Stimulated activated CD4-positive, alpha-beta T cell treated with anti-CD3 and anti-CD28 coated beads, Interleukin-12 subunit alpha, Interleukin-12 subunit beta, amount 100 ng/mL, for 4 hours (primary cell): ENCODE data around the gene APOD.

Experiments used
- DNase-seq: peaks from one replicate; pipeline ENCODE4 v3.0.0-alpha.2; 2020

APOD gene

DNA sequence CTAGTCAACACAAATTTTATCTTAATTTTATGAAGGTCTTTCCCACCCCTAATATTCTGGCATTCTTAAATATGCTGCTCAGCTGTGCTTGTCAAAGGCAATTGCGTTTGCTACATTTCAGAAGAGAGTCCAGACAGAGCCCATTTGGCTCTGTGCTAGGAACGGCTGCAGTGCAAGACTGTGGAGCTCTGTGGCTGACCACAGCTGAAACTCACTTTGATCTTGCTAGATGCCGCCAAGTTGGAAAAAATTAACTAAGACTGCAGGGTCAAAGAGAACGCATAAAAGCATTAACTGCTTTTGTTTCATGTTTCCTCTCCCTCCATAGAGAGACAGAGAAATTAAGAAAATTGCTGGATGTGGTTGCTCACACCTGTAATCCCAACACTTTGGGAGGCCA is 33.0 kb downstream of the APOD start:
- no peak for DNase-seq

DNA sequence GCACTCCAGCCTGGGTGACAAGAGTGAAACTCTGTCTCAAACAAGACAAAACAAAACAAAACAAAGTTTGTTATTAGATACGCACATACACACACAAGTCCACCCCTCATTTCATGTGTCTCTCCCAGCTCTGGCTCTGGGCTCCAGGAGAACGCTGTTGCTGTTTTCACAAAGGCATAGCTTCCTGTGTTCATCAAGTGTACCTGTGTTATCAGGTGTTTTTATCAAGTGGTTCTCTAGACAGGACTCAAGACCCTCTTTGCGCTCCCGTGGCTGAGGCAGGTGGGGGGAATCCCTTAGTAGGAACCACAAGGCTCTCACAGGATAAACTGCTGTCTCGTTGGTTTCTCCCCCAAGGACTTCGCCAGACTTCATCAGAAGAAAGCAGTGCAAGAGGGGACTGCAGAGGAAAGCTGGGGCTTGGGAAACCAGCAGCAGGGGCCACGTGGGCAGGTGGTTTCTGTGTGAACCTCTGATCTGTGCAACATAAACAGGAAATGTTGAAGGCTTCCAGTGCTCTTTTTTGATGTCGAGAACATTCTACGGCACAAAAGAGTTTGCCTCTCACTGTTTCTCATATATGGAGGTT is 33.7 kb downstream of the APOD start:
- DNase-seq, result peak; percentile 52

DNA sequence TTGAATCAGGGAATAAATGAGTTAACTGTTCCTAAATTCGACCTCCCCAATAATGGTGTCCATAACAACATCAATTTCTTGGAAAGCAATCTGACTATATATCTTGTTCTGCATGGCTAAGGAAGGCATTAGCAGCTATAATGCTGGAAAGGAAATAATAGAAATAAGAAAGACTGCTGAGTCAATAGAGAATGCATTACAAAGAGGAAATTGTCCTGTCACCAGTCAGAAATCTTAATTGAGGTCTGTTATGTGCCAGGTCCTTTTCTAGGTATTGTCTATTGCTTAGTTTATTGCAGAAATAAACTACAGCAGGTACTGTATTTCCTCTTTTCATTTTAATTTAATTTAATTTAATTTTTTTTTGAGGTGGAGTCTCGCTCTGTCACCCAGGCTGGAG is 34.8 kb downstream of the APOD start:
- DNase-seq, result no peak

DNA sequence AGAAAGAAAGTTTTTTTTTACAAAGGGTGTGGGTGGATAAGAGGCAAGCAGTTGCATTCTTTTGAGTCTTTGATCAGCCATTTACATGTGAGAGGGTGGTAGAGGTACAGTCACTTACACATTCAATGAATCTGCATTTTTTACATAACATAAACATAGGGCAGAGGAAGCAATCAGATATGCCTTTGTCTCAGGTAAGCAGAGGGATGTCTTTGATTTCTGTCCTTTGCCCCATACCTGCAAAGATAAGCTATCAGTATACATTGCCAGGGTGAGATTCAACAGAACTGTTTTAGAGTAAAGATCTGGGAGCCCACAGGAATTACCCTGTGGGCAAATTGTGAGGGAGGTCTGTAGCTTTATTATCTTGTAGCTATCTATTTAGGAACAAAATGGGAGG is 35.2 kb downstream of the APOD start:
- DNase-seq, result no peak

DNA sequence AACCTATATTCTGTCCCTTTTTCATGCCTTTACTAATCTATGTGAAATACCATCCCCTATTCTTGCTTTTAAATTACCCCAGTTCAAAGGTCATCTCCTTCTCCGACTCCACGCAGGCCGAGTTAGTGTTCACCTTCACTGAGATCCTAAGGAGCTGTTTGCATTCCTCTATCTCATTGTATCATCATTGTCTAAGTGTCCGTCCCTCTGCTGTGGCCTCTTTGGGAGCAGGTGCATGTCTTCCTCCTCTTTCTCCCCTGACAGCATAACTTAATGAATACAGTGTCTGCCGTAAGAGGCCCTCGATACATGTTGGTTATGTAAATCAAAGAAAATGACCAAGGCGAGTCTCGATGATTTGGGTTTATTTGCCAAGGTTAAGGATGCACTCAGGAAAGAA is 35.7 kb downstream of the APOD start:
- no peak for DNase-seq

DNA sequence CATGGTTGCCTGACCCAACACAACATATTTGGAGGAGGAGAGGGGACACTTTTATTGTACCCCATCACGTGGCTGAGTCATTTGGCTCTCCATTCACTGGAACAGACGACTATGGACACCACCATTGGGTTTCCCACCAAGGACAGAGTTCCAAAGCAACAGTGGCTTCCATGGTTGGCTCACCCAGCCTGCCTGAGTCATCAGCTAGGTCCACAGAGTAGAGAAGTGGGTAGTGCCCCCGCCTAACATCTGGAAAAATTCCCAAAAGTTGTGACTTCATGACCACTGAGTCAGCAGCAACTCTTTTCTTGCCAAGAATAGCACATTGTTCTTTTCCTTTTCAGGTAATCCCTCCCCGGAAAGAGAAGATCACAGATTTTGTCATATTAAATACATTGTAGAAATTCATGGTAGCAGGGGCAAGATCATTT is 37.6 kb downstream of the APOD start:
- DNase-seq, result no peak

DNA sequence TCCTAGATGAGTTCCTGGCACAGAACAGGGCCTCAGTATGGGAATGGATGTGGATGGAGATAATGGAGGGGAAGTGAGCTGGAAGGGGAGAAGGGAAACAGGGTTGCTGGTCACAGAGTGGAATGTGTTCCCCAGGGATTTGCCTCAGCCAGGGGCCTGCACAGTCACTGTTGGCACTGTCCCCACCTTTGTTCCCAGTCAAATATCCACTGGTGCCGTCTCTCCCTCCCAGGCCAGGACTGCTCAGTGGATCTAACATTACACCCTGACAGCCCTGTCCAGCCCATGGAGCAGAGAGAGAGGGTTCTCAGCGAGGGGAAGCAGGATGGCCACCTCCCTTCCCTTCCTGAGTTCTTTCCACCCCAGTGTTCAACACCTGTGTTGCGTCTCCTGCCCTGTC is 39.1 kb downstream of the APOD start:
- no peak for DNase-seq

DNA sequence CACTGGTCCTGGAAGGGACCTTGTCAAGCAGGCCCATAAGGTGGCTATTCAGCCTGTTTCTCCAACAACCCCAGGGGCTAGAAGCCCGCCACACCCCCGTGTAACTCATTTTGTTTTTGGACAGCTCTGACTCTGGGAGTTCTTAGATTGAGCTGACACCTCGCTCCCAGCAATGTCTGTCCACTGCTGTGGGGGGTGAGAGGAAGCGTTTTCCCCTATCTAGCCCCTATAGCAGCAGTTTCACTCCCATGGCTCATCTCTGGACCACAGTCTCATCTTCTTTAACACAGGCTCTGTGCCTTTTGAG is 39.6 kb downstream of the APOD start:
- DNase-seq, result no peak

DNA sequence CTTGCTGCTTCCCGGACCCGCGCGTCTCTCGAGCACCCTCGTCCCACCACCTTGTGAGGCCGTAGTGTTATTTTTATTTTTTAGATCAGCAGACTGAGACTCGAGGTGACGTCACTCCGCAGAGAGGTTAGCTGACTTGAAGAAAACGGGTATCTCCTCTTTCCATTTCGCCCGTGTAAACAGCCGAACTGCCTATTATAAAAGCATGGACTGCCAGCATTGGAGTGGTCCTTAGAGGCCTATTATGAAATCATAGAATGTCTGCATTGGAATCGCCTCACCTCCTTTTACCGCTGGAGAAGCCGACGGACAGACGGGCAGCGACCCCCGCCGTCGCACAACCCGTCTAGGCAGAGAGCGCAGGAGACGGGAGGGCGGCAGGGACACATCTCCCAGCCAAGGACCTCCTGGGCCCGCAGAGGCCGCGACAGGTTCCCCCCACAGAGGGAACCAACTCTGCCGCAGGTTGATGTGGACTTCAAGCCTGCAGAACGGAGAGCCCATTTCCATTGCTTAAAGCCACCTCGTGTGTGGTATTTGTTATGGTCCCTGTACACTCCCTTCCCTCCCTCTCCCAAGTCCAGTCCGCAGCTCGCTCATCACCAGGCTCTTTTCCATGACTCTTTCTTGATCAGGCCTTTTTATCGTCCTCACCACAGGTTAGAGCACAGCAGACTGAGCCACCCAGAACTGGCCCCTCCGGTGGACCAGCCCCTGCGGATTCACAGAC is 40.1 kb downstream of the APOD start:
- no peak for DNase-seq

DNA sequence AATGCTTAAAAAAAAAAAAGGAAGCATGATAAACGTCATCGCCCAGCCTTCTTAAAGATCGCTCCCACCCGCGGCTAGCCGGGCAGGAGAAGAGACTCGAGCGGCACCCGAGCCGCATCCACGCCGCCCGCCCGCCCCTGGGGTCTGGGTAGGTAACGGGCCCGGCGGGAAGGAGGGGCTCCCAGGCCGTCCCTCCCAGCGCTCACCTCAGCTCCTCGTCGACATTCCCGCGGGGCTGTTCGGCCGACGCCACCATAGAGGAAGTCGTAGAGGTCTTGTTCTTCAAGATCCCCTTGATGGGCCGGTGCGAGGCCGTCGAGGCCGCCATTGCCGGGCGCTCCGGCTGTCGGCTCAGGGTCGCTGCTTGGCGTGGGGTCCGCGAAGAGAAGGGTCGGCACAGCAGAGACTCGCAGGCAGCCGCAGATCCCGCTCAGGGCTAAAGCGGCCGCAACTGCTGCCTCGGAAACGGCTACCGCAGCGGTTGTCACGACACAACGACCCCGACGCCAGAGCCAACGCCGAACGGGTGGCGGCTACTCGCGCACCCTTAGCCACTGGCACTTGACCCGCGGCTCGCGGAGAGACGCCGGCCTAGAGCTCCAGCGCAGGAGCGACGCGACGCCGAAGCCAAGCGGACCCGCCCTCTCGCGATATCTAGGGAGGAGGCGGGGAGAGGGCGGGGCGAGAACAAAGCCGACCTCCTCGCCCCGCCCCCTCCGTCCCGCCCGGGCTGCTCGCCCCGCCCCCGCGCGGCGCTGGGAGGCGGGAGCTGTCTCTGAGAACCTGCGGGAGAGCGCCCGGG is 40.8 kb downstream of the APOD start, which contains the start of gene PPP1R2:
Gene PPP1R2 (minus strand): TSS at position 628 of the 802 bp plus-strand sequence. CDS start 300 bp downstream, at position 328.
- peak; percentile 94 for DNase-seq

DNA sequence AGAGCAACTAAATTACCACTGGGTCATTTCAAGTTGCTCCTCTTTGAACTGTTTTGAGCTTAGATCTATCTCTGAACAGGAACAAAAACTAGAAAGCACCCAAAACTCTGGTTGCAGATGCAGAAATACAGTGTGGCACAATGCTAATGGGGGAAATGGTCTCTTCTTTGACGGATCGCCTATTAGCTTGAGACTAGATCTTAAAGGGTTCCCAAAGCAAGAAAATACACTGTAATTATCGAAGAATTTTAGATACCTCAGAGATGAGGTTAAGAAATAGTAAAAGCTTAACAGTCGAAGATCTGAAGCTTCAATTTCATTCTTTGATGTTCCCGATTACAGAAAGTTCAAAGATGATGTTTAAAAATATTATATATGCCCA is 41.4 kb downstream of the APOD start:
- no peak for DNase-seq

DNA sequence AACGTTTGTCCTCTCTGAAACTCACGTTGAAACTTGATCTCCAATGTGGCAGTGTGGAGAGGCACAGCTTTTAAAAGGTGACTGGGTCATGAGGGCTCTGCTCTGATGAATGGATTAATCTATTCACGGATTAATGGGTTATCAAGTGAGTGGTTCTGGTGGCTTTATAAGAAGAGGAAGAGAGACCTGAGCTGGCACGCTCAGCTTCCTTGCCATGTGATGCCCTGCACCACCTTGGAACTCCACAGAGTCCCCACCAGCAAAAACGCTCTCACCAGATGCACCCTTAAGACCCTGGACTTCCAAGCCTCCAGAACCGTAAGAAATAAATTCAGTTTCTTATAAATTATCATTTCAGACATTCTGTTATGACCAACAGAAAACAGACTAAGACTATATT is 43.2 kb downstream of the APOD start:
- no peak for DNase-seq

DNA sequence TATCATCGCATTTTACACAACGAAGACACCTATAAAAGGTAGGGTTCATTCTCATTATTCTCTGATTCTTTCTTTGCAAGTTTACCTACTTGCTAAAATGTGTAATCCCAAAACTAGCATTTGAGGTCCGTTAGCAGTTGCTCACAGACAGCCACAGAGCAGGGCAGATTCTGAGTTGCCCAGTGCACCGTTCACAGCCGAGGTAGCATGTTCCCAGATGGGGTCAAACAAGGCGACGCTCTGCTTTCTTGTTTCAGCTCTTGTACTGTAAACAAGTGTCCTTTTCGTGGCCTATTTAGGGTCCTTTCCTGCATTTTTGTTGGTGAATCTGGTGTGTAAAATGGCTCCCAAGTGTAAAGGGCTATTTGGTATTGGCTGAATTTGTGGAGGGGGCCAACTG is 43.7 kb downstream of the APOD start:
- no peak for DNase-seq

DNA sequence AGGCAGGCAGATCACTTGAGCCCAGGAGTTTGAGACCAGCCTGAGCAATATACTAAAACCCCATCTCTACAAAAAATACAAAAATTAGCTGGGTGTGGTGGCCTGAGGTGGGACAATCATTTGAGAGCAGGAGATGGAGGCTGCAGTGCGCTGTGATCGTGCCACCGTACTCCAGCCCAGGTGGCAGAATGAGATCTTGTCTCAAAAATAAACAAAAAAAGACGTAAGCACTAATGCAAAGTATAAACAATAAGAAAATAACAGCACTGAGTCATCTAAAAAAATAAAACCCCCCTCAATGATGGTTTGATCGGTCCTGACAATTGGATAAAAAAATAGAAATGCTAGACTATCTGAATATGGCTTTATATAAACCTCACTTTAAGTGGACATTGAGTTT is 44.3 kb downstream of the APOD start:
- DNase-seq, result no peak

DNA sequence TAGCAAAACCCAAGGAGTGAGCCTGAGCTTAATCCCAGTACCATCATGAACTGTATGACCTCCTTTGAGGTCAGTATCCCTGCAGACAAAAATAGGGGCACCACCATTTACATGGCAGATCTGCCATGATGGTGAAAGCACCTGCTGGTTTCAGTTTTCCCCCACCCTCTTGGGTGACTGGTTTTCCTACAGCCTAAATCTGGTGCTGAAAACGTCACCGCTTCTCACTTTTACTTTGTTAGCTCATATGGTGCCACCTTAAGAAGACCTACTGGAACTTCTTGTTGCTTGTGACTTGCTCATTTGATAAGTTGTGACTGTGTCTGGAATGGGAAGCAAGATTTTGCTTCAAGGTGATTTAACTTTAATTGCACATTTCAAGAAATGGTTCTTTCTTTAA is 45.7 kb downstream of the APOD start:
- DNase-seq, result no peak

DNA sequence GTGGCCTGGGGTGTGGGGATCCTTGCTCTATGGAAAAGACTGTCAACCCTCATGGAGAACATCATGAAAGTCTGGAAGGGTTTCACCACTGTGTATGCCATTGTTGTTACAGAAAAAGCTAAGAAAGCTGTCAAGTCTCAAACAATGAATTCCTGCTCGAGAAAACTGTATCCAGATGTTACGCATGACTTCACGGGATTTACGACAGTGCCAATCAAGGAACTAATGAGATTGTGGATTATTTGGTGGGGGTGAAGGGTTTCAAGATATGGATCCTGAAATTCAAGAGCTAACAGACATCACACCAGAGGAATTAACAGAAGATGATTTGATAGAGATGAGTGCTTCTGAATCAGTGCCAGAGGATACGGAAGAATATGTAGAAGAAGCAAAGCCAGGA is 48.4 kb downstream of the APOD start:
- DNase-seq, result no peak

DNA sequence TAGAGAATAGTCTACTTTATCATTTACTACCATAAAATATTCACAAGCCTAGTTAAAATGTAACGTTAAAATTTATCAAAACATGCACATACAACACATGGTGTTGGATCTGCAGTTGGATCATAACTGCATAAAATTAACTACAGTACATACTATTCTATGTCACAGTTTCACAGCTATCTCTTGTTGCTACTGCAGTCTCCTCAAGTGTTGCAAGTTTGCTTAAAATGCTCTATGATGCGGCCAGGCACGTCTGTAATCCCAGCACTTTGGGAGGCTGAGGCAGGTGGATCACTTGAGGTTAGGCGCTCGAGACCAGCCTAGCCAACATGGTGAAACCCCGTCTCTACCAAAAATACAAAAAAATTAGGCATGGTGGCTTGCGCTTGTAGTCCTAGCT is 50.9 kb downstream of the APOD start:
- no peak for DNase-seq

DNA sequence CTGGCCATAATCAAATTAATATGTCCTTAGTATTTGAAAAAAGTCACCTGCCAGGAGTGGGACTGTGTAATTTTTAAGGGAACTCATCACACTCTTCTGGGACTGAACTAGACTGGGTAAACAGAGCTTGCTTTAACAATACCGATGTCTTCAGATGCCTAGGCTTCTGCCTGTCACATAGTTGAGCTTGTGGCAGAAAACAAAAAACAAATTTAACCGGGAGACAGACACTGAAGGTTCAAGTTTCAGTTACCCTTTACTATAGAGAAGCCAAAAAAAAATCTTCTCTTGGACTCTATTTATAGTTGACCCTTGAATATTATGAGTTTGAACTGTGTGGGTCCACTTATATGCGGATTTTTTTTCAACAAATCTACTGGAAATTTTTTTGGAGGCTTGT is 51.4 kb downstream of the APOD start:
- no peak for DNase-seq

DNA sequence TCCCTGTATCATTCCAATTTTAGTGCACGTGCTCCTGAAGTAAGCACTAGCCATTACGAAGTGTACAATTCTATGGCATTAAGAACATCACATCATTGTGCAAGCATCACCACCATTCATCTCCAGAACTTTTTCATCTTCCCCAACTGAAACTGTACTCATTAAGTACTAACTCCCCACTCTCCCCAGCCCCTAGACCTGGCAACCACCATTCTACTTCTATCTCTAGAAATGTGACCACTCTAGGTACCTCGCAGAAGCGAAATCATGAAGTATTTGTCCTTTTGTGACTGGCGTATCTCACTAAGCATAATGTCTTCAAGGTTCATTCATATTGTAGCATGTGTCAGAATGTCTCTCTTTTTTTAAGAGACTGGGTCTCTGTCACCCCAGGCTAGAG is 52.1 kb downstream of the APOD start:
- DNase-seq, result no peak

DNA sequence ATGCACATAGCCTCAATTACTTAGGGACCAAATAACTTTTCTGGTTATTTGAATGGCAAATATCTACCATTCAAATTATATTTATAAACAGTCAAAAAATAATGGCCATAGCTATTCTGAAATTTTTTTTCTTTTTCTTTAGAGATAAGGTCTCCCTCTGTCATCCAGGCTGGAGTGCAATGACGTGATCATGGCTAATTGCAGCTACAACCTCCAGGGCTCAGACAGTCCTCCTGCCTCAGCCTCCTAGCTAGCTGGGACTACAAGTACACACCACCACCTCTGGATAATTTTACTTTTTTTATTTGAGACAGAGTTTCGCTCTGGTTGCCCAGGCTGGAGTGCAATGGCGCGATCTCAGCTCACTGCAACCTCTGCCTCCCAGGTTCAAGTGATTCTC is 57.2 kb downstream of the APOD start:
- DNase-seq, result no peak

DNA sequence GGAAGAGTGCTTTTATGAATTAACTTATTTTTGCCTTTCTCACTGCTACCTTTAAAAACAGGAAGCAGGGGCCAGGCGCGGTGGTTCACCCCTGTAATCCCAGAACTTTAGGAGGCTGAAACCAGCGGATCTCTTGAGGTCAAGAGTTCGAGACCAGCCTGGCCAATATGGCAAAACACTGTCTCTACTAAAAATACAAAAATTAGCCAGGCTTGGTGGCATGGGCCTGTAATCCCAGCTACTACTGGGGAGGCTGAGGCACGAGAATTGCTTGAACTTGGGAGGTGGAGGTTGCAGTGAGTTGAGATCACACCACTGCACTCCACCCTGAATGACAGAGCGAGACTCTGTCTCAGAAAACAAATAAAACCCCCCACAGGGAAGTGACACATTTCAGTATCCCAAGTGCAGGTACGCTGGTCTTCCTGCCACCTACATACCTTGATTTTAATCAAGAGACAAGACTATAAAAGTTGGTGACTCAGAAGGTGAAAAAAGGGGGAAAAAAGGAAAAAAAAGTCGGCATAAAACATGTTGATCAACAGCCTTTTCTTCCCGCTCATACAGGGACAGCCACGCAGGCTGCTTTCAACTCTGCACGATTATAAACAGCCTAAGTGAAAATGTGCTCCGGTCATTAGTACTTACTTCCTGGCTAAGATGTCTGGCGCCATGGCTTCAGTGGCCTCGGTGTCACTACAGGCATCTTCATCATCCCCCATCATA is 59.4 kb downstream of the APOD start:
- DNase-seq, result no peak

DNA sequence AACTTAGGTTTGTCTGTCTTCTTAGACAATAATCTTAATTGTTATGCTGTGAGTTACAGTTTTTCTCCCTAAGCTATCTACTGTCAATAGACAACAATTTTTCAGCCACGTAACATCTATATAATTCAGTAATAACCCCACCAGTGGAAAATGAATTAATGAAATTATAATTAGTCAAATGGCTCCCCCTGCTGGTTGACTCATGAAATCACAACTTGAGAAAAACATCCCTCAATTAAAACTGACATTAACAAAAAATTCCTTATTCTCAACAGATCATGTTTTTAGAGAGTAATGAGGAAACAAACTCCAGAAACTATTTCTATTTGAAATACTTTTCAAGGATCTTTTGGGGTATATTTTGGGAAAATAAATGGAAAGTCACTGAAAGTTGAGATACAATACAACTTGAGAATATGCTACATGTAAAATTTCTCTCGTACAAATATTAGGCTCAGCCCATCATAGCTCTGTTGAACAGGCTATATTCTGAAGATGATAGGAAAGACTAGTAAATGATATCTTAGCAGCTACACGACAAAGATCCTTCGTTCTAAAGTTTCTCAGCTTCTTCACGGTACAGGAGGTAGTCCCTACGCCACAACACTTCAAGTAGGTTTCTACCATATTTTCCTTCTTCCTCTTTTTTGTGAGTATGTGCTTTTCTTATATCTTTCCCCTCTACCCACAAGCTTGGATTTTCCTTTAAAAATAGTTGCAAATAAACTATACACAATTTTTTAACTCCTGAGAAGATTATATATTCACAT is 61.3 kb downstream of the APOD start:
- no peak for DNase-seq
